ENCODE results near the gene SDHB. TPM values are rescaled to one million over a fixed set of nuclear protein-coding genes. Genes with fewer than 3 reads are reported as not detected.

Gene SDHB
- total RNA-seq, 1 donor from 2014 or later: 44.9 TPM

DNA sequence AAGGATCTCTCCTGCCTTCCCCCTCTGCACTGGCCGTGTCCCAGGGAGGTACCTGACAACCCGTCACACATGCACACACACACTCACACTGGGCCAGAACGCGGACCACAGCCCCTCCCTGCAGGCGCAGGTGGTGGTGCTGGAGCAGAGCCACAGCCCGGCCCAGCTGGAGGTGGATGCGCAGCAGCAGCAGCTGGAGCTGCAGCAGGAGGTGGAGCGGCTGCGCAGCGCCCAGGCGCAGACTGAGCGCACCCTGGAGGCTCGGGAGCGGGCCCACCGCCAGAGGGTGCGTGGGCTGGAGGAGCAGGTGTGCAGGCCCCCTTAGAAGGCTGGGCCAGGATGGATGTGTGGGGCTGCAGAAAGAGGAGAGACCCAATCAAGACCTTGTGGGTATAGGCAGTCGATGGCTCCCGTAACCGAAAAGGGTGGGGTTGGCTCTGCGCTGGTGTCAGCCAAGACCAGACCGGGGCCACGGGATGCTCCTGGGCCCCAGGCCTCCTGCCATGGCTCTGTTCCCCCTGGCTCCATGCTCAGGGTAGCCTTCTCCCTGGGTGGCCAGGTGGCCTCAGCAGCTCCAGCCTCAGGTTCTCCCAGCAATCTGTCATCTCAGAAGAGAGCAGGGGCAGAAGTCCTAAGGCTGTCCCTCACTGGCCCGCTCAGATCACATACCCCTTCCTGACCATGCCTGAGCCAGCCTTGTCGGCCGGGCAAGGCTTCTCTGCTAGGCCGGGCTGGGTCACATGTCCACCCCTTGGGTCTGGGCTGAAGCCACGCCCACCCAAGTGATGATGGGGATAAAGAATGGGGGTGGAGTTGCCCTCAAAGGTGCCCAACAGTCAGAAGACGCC, 82.3 kb downstream of the SDHB start:
- no peak for DNase-seq (ENCODE audit: low spot score)
- Mint-ChIP-seq H3K4me1 (ENCODE audit: unreplicated experiment) (peaks cover 2% of the 10 kb centered on the region), H3K9me3 (ENCODE audit: unreplicated experiment) (no peaks in the 10 kb centered on the region), H3K36me3 (ENCODE audit: low read depth, unreplicated experiment) (peaks cover 14% of the 10 kb centered on the region), H3K27me3 (ENCODE audit: unreplicated experiment) (peaks cover 16% of the 10 kb centered on the region), H3K27ac (ENCODE audit: unreplicated experiment) (no peak overlapping the region), H3K4me3 (ENCODE audit: unreplicated experiment) (no peak overlapping the region)
- no peak for TF ChIP-seq CTCF (IDR thresholded peaks at IDR 0.05; ENCODE audit: unreplicated experiment)

- Mint-ChIP-seq H3K9me3 (ENCODE audit: unreplicated experiment) (no peaks in the 10 kb centered on the region), H3K27ac (ENCODE audit: unreplicated experiment) (no peak overlapping the region), H3K4me1 (ENCODE audit: unreplicated experiment) (no peaks in the 10 kb centered on the region), H3K4me3 (ENCODE audit: unreplicated experiment) (no peak overlapping the region), H3K27me3 (ENCODE audit: unreplicated experiment) (peaks cover 16% of the 10 kb centered on the region), H3K36me3 (ENCODE audit: low read depth, unreplicated experiment) (peaks cover 16% of the 10 kb centered on the region)
- no peak for TF ChIP-seq CTCF (IDR thresholded peaks at IDR 0.05; ENCODE audit: unreplicated experiment)
- DNase-seq (ENCODE audit: low spot score): no peak
Measured at GRCh38 chr1:16970132-16970910, 83.5 kb downstream of the SDHB start.

GRCh38 chr1:16969651-16970050, 84.2 kb downstream of the SDHB start:
- TF ChIP-seq CTCF (IDR thresholded peaks at IDR 0.05; ENCODE audit: unreplicated experiment): no peak
- Mint-ChIP-seq H3K27me3 (ENCODE audit: unreplicated experiment) (peaks cover 16% of the 10 kb centered on the region), H3K4me1 (ENCODE audit: unreplicated experiment) (no peaks in the 10 kb centered on the region), H3K9me3 (ENCODE audit: unreplicated experiment) (no peaks in the 10 kb centered on the region), H3K27ac (ENCODE audit: unreplicated experiment) (no peak overlapping the region), H3K36me3 (ENCODE audit: low read depth, unreplicated experiment) (peaks cover 21% of the 10 kb centered on the region), H3K4me3 (ENCODE audit: unreplicated experiment) (no peak overlapping the region)
- no peak for DNase-seq (ENCODE audit: low spot score)

GRCh38 chr1:16969057-16969611, 84.7 kb downstream of the SDHB start:
- no peaks in the 10 kb centered on the region for H3K4me1 Mint-ChIP-seq (ENCODE audit: unreplicated experiment)
- no peak for TF ChIP-seq CTCF (IDR thresholded peaks at IDR 0.05; ENCODE audit: unreplicated experiment)
- DNase-seq (ENCODE audit: low spot score): no peak

More at GRCh38 chr1:16969057-16969611, 84.7 kb downstream of the SDHB start:
- Mint-ChIP-seq H3K36me3 (ENCODE audit: low read depth, unreplicated experiment) (peaks cover 21% of the 10 kb centered on the region), H3K27ac (ENCODE audit: unreplicated experiment) (no peak overlapping the region), H3K9me3 (ENCODE audit: unreplicated experiment) (no peaks in the 10 kb centered on the region), H3K27me3 (ENCODE audit: unreplicated experiment) (peaks cover 17% of the 10 kb centered on the region), H3K4me3 (ENCODE audit: unreplicated experiment) (no peak overlapping the region)

Other genes with a start within 250 kb of the SDHB start
- 3,428 TPM for gene RNU1-2, start 158.1 kb downstream of the SDHB start, total RNA-seq (ENCODE audit: unreplicated experiment)
- gene CROCC, start 132.1 kb downstream of the SDHB start, total RNA-seq (ENCODE audit: unreplicated experiment): 38.9 TPM
- gene MFAP2, start 73.4 kb downstream of the SDHB start, total RNA-seq (ENCODE audit: unreplicated experiment): 154 TPM
- 55.6 TPM for gene ATP13A2, start 42.1 kb downstream of the SDHB start, total RNA-seq (ENCODE audit: unreplicated experiment)
- gene PADI2, start 65.4 kb upstream of the SDHB start, total RNA-seq (ENCODE audit: unreplicated experiment): 0.28 TPM
- 0.08 TPM for gene PADI1, start 151.1 kb upstream of the SDHB start, total RNA-seq (ENCODE audit: unreplicated experiment)
- not detected for gene PADI3, start 195.1 kb upstream of the SDHB start, total RNA-seq (ENCODE audit: unreplicated experiment)